22Rv1 (cell line): Measurements from ENCODE around the gene CHRDL2.

Experiments used
- ZFX ChIP-seq: fragments of 450-650 bp; IDR thresholded peaks from 2 replicates; pipeline ENCODE4 v1.6.1; 2017; ENCODE audit warnings: antibody characterized with exemption, borderline replicate concordance
- TF ChIP-seq, protein P1 (sequence below): fragments of 450-650 bp; IDR thresholded peaks from 2 replicates; pipeline ENCODE4 v1.5.1; 2017; ENCODE audit warnings: mild to moderate bottlenecking

GRCh38 chr11:74730571-74731260 lies 510 bp downstream of the CHRDL2 start:
- TF ChIP-seq, protein P1, sequence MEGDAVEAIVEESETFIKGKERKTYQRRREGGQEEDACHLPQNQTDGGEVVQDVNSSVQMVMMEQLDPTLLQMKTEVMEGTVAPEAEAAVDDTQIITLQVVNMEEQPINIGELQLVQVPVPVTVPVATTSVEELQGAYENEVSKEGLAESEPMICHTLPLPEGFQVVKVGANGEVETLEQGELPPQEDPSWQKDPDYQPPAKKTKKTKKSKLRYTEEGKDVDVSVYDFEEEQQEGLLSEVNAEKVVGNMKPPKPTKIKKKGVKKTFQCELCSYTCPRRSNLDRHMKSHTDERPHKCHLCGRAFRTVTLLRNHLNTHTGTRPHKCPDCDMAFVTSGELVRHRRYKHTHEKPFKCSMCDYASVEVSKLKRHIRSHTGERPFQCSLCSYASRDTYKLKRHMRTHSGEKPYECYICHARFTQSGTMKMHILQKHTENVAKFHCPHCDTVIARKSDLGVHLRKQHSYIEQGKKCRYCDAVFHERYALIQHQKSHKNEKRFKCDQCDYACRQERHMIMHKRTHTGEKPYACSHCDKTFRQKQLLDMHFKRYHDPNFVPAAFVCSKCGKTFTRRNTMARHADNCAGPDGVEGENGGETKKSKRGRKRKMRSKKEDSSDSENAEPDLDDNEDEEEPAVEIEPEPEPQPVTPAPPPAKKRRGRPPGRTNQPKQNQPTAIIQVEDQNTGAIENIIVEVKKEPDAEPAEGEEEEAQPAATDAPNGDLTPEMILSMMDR: no peak
- no peak for TF ChIP-seq ZFX
